ENCODE data around the gene THSD7B. TPM values are rescaled to one million over a fixed set of nuclear protein-coding genes. Genes with fewer than 3 reads are reported as not detected.

Gene THSD7B
- total and polyA plus RNA-seq, 2 of the 13 experiments (the other 11 are each of a cell fraction or from before 2014, with no cell fraction given): 0.02 TPM; not detected in 1

DNA sequence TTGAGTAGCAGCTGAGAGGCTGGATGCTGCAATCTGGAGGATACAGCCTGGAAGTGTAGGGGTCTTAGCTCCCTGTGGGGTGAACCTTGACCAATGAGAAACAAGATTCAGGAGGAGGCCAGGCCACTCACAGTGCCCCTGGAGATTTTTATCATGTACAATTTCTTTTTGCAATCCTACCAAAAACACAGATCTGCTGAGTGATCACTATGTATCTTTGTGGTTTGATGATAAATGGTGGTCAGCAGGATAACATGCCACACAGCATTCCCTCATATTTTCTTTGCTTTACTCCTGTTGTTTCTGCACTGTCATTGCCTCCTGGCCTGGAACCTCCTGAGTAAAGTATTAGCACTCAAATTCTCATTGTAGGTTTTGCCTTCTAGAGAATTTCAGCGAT is 357.9 kb downstream of the THSD7B start:
- Histone ChIP-seq H3K36me3 (replicated peaks in 1 of 2; ENCODE audit: control insufficient read depth in 1 of 2, insufficient read depth in 2 of 2, low read length in 2 of 2) (no peaks in the 10 kb centered on the region), H3K27me3 (ENCODE audit: control insufficient read depth in 1 of 2, insufficient read depth in 2 of 2, low read length in 2 of 2) (no peaks in the 10 kb centered on the region), H3K79me2 (ENCODE audit: insufficient read depth, low read length) (no peaks in the 10 kb centered on the region), H2AFZ (ENCODE audit: low read length) (no peak overlapping the region), H3K4me1 (ENCODE audit: insufficient read depth, low read length) (no peaks in the 10 kb centered on the region), H3K9me3 (ENCODE audit: low read length) (no peaks in the 10 kb centered on the region), H3K4me3 (replicated peaks in 1 of 3; ENCODE audit: insufficient read depth in 1 of 3, low read depth in 2 of 3, low read length in 3 of 3) (no peak overlapping the region), H3K27ac (ENCODE audit: extremely low read length, insufficient read depth, low read length) (no peak overlapping the region), H3K9ac (ENCODE audit: insufficient read depth, low read depth, low read length) (no peak overlapping the region), H4K20me1 (ENCODE audit: insufficient read depth, low read length) (no peaks in the 10 kb centered on the region), H3K4me2 (ENCODE audit: low read depth, low read length) (no peak overlapping the region)
- no peak for FAIRE-seq
- in situ Hi-C loops (cut with HindIII; ENCODE audit: extremely low pct_ligation_motif_present, low pct_unique_long_range_greater_than_20kb): no loop called here
- BruUV-seq (replicated peaks): no TSS peak
- ChIA-PET POLR2A (no interaction called here), CTCF (ENCODE audit: low intra/inter-chr PET ratio, low total read pairs) (no interaction called here)
- WGBS (ENCODE audit: low lambda C conversion rate): 0% methylated on average over 1 of the region's 1 CpG
- DNase-seq (ENCODE audit: low spot score): no peak
- no peak for ATAC-seq
- intact Hi-C loops (cut with micrococcal nuclease; ENCODE audit: unreplicated experiment): no loop called here
- no peak for TF ChIP-seq ZNF781 (CRISPR knock-in tag; IDR thresholded peaks at IDR 0.05; ENCODE audit: borderline replicate concordance, not compliant biosample characterization)
- no peak for TF ChIP-seq RXRA (CRISPR knock-in tag; IDR thresholded peaks at IDR 0.05)
- TF ChIP-seq, protein P1, sequence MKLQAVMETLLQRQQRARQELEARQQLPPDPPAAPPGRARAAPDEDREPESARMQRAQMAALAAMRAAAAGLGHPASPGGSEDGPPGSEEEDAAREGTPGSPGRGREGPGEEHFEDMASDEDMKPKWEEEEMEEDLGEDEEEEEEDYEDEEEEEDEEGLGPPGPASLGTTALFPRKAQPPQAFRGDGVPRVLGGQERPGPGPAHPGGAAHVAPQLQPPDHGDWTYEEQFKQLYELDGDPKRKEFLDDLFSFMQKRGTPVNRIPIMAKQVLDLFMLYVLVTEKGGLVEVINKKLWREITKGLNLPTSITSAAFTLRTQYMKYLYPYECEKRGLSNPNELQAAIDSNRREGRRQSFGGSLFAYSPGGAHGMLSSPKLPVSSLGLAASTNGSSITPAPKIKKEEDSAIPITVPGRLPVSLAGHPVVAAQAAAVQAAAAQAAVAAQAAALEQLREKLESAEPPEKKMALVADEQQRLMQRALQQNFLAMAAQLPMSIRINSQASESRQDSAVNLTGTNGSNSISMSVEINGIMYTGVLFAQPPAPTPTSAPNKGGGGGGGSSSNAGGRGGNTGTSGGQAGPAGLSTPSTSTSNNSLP (IDR thresholded peaks at IDR 0.05; ENCODE audit: low read depth, low read length): no peak
- TF ChIP-seq ZNF136 (CRISPR knock-in tag; IDR thresholded peaks at IDR 0.05; ENCODE audit: low read depth): no peak
- no peak for TF ChIP-seq ASH2L (IDR thresholded peaks at IDR 0.05; ENCODE audit: insufficient read length, low read depth, low read length)
- TF ChIP-seq TMF1 (CRISPR knock-in tag; IDR thresholded peaks at IDR 0.05; ENCODE audit: low read depth): no peak
- TF ChIP-seq, protein P2, sequence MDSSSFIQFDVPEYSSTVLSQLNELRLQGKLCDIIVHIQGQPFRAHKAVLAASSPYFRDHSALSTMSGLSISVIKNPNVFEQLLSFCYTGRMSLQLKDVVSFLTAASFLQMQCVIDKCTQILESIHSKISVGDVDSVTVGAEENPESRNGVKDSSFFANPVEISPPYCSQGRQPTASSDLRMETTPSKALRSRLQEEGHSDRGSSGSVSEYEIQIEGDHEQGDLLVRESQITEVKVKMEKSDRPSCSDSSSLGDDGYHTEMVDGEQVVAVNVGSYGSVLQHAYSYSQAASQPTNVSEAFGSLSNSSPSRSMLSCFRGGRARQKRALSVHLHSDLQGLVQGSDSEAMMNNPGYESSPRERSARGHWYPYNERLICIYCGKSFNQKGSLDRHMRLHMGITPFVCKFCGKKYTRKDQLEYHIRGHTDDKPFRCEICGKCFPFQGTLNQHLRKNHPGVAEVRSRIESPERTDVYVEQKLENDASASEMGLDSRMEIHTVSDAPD (CRISPR knock-in tag; IDR thresholded peaks at IDR 0.05): no peak
- TF ChIP-seq, protein P3, sequence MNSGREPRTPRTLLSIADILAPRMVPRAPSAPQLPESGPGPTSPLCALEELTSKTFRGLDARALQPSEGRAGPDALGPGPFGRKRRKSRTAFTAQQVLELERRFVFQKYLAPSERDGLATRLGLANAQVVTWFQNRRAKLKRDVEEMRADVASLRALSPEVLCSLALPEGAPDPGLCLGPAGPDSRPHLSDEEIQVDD (CRISPR knock-in tag; IDR thresholded peaks at IDR 0.05; ENCODE audit: borderline replicate concordance): no peak
- no peak for TF ChIP-seq TGIF2 (CRISPR knock-in tag; IDR thresholded peaks at IDR 0.05)
- TF ChIP-seq, protein P4, sequence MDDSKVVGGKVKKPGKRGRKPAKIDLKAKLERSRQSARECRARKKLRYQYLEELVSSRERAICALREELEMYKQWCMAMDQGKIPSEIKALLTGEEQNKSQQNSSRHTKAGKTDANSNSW (CRISPR knock-in tag; IDR thresholded peaks at IDR 0.05; ENCODE audit: borderline replicate concordance): no peak
- no peak for TF ChIP-seq SCMH1 (CRISPR knock-in tag; IDR thresholded peaks at IDR 0.05; ENCODE audit: borderline replicate concordance)
- no peak for TF ChIP-seq ZBTB38 (CRISPR knock-in tag; IDR thresholded peaks at IDR 0.05)
- TF ChIP-seq, protein P5, sequence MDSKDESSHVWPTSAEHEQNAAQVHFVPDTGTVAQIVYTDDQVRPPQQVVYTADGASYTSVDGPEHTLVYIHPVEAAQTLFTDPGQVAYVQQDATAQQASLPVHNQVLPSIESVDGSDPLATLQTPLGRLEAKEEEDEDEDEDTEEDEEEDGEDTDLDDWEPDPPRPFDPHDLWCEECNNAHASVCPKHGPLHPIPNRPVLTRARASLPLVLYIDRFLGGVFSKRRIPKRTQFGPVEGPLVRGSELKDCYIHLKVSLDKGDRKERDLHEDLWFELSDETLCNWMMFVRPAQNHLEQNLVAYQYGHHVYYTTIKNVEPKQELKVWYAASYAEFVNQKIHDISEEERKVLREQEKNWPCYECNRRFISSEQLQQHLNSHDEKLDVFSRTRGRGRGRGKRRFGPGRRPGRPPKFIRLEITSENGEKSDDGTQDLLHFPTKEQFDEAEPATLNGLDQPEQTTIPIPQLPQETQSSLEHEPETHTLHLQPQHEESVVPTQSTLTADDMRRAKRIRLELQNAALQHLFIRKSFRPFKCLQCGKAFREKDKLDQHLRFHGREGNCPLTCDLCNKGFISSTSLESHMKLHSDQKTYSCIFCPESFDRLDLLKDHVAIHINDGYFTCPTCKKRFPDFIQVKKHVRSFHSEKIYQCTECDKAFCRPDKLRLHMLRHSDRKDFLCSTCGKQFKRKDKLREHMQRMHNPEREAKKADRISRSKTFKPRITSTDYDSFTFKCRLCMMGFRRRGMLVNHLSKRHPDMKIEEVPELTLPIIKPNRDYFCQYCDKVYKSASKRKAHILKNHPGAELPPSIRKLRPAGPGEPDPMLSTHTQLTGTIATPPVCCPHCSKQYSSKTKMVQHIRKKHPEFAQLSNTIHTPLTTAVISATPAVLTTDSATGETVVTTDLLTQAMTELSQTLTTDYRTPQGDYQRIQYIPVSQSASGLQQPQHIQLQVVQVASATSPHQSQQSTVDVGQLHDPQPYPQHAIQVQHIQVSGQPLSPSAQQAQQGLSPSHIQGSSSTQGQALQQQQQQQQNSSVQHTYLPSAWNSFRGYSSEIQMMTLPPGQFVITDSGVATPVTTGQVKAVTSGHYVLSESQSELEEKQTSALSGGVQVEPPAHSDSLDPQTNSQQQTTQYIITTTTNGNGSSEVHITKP (CRISPR knock-in tag; IDR thresholded peaks at IDR 0.05; ENCODE audit: low read depth): no peak
- no peak for TF ChIP-seq NKX3-1 (CRISPR knock-in tag; IDR thresholded peaks at IDR 0.05)
- no peak for TF ChIP-seq FOXC1 (CRISPR knock-in tag; IDR thresholded peaks at IDR 0.05; ENCODE audit: borderline replicate concordance)

Data from HepG2 (cell line).